GM12891 (cell line): ENCODE data around the gene RUNX1.

Experiments
- DNase-seq: peaks from one replicate; pipeline ENCODE4 v3.0.0; 2011; ENCODE audit warnings: low spot score; ENCODE audit not compliant: insufficient read length
- FAIRE-seq: peaks from 2 replicates; lab custom pipeline; 2011; peaks lifted over from hg19 to GRCh38; lab: Jason Lieb, UNC
- PAX5 ChIP-seq: IDR thresholded peaks from 2 replicates; pipeline ENCODE4 v1.6.1; 2011; ENCODE audit warnings: low read length, moderate library complexity, mild to moderate bottlenecking; ENCODE audit not compliant: insufficient read depth, severe bottlenecking
- POLR2A ChIP-seq: IDR thresholded peaks from 2 replicates; pipeline ENCODE4 v1.6.1; 2011; ENCODE audit warnings: low read depth, low read length, control low read depth
- POLR2AphosphoS5 ChIP-seq: IDR thresholded peaks from 2 replicates; pipeline ENCODE4 v1.6.1; 2011; ENCODE audit warnings: low read depth, low read length, control low read depth
- POU2F2 ChIP-seq: IDR thresholded peaks from 2 replicates; pipeline ENCODE4 v1.6.1; 2011; ENCODE audit warnings: low read depth, mild to moderate bottlenecking, control low read depth, low read length, moderate library complexity
- SPI1 ChIP-seq: IDR thresholded peaks from 2 replicates; pipeline ENCODE4 v1.6.1; 2011; ENCODE audit warnings: low read depth, low read length, control low read depth
- TAF1 ChIP-seq: IDR thresholded peaks from 2 replicates; pipeline ENCODE4 v1.6.1; 2011; ENCODE audit warnings: low read depth, low read length, control low read depth

Gene RUNX1

DNA sequence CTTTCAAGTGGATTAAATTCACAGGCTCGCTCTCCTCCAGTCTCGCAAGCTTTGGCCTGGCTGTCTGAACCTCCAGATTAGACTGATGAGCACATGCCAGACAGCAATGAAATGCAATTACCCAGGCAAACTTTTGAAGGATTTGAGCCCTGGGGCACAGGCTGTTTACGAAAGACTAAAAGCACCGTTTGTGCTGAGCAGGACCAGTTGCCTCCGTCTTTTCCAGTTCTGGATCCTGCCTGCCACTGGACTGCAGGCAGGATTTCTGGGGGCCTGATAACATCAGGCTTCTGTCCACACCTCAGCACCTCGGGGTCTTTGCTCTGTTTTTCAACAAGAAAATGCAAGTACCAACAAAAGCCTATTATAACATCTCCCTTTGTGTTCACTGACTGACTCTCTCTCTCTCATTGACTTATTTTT is 234.6 kb downstream of the RUNX1 start:
- no peak for DNase-seq
- TF ChIP-seq POLR2AphosphoS5, result no peak
- TF ChIP-seq SPI1, result no peak
- TF ChIP-seq TAF1, result no peak
- no peak for TF ChIP-seq POU2F2
- FAIRE-seq, result no peak

- TF ChIP-seq POLR2A (no peak), SPI1 (no peak), POU2F2 (no peak), PAX5 (no peak), TAF1 (no peak), POLR2AphosphoS5 (no peak; the same call in 1 of the 2 replicates)
- no peak for DNase-seq
- FAIRE-seq, result no peak
Observed at GRCh38 chr21:34813266-34813894, 235.7 kb downstream of the RUNX1 start.

- DNase-seq (no peak), FAIRE-seq (no peak)
- TF ChIP-seq POU2F2, result no peak
- no peak for TF ChIP-seq POLR2A
- no peak for TF ChIP-seq PAX5
- no peak for TF ChIP-seq SPI1
- no peak for TF ChIP-seq POLR2AphosphoS5
- TF ChIP-seq TAF1, result no peak
Observed at GRCh38 chr21:34812504-34813265, 236.4 kb downstream of the RUNX1 start.

- no peak for FAIRE-seq
- TF ChIP-seq POU2F2, result no peak
- TF ChIP-seq PAX5, result no peak
- TF ChIP-seq POLR2AphosphoS5, result no peak
- no peak for TF ChIP-seq POLR2A
- TF ChIP-seq TAF1, result no peak
- TF ChIP-seq SPI1, result no peak
- no peak for DNase-seq
Observed at GRCh38 chr21:34811368-34811767, 237.7 kb downstream of the RUNX1 start.

DNA sequence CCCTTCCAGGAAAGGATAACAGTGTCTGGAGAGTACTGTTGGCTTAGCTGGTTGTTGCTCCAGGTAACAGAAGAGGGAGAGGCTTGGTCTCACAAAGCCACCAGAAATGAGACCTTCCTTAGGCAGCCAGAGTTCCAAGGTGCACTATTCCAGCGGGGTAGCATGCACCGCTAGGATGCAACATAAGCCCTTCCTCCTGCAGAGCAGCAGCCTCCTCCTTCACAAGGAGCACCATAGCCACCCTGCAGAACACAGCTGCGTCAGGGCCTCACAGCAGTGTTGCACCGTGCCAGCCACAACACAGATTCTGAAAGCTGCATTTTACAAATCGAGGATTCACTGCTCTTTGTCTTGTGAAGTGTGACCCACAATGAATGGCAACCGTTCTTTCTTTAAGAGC is 238.3 kb downstream of the RUNX1 start:
- FAIRE-seq (no peak), DNase-seq (no peak)
- TF ChIP-seq POLR2AphosphoS5 (no peak), POU2F2 (no peak), POLR2A (no peak), TAF1 (no peak), PAX5 (no peak), SPI1 (no peak)

- TF ChIP-seq POLR2A (no peak), PAX5 (no peak), TAF1 (no peak), POLR2AphosphoS5 (no peak), POU2F2 (no peak), SPI1 (no peak)
- no peak for FAIRE-seq
- DNase-seq, result no peak
Observed at GRCh38 chr21:34809822-34810221, 239.3 kb downstream of the RUNX1 start.

GRCh38 chr21:34808569-34809204 is 240.4 kb downstream of the RUNX1 start:
- FAIRE-seq (no peak), DNase-seq (no peak)
- TF ChIP-seq POLR2AphosphoS5 (no peak), TAF1 (no peak), SPI1 (no peak), POU2F2 (no peak), PAX5 (no peak), POLR2A (no peak)

- DNase-seq, result no peak
- no peak for TF ChIP-seq POU2F2
- TF ChIP-seq POLR2A, result 0 out of 2 replicates have a peak, but pooled peaks have one; percentile 3
- no peak for FAIRE-seq
Observed at GRCh38 chr21:34807881-34808568, 241.1 kb downstream of the RUNX1 start.

- TF ChIP-seq POLR2AphosphoS5 (no peak), SPI1 (no peak), POU2F2 (no peak), PAX5 (no peak), TAF1 (no peak), POLR2A (no peak)
- no peak for FAIRE-seq
- no peak for DNase-seq
Observed at GRCh38 chr21:34807146-34807880, 241.8 kb downstream of the RUNX1 start.
